Activated CD4-positive, CD25-positive, alpha-beta regulatory T cell treated with anti-CD3 and anti-CD28 coated beads, Interleukin-2, amount 50 U/mL, for 24 hours (primary cell): ENCODE measurements around the gene LDLRAD2.
"Not testable (repeated sequence)": the region's sequence is repeated elsewhere in the genome, so short reads cannot be mapped to it uniquely, and the experiment has no call there.

Experiments
- ATAC-seq, 2 donors: fragments of 150-1000 bp; cut with Tn5 transposase; one replicate each; pipeline ENCODE4 v1.10.0; 2021; ENCODE audit warnings: mild to moderate bottlenecking in 1 of 2, moderate library complexity in 1 of 2

The LDLRAD2 gene

DNA sequence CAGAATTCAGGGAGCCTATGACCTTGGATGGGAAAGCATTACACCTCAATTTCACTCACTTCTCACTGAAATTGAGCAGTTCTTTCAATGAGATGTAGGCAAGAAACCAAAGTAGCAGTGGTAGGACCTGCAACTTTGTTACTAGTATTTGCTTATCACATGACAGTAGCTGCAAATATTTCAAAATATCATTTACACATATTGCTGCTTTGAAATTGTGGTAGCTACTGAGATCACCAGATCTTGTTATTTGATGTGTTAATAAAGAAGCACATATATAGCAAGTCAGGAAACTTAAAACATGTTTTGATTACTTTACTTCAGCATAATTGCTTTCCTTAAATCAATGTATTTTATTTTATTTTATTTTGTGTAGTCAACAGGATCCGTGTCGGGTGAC, 12.9 kb downstream of the LDLRAD2 start:
- no peak for ATAC-seq

DNA sequence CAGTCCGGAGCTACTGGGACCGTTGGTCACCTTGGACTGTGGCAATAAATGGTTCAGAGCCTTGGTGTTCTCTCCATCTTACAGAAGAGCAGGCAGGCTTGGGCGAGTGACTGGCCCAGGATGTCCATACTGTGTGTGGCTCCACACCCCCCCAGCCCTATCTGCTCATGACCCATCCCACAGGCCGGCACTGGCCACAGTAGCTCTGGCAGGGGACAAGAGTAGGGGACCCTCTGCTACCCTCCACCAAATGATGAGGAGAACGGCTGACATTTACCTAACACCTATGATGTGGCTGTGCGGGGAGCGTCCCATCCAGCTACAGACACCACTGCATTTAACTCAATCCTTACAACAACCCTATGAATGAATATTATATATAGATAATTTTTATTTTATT, 13.3 kb downstream of the LDLRAD2 start:
- no peak for ATAC-seq

DNA sequence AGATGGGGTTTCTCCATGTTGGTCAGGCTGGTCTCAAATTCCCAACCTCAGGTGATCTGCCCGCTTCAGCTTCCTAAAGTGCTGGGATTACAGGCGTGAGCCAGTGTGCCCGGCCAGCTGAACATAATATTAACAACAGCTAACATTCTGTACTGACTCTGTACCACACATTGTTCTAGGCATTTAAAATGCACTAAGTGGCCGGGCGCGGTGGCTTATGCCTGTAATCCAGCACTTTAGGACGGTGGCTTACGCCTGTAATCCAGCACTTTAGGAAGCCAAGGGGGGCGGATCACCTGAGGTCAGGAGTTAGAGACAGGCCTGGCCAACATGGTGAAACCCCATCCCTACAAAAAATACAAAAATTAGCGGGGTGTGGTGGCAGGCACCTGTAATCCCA, 14.6 kb downstream of the LDLRAD2 start:
- ATAC-seq = not testable (repeated sequence)

DNA sequence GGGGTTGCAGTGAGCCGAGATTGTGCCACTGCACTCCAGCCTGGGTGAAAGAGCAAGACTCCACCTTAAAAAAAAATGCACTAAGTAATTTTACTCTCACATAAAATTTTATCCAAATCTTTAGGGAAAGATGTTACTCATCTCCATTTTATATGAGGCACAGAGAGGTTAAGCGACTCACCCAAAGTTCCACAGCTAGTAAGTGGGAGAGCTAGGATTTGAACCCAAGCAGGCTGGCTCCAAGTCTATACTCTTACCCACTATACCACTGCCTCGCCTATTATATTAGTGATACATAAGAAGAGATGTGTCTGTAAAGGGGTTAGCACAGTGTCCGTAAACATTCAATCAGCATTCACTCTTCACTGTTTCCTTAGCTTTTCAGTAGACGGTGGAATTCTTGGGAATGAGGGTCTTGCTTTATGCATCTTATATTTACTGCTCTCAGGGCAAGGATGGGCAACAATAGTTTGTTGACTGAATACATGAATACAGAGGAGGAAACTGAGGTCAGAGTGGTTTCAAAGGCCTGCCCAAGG, 15.1 kb downstream of the LDLRAD2 start:
- no peak for ATAC-seq

DNA sequence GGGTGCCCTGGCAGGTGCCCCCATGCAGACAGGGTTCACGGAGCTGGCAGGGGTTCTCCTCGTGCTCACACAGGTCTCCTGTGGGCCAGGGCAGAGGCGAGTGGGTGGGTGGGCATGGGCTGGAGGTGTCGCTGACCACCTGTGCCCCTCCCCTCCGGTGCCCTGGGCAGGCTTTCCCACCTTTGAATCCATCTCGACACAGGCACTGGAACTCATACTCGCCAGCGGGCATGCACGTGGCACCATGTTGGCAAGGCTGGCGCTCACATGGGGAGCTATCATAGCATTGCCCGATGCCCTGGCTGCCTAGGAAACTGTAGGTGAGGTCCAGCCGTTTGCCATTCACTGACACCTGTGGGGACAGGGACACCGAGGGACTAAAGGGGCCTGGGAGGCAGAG, 16.0 kb downstream of the LDLRAD2 start:
- no peak for ATAC-seq

DNA sequence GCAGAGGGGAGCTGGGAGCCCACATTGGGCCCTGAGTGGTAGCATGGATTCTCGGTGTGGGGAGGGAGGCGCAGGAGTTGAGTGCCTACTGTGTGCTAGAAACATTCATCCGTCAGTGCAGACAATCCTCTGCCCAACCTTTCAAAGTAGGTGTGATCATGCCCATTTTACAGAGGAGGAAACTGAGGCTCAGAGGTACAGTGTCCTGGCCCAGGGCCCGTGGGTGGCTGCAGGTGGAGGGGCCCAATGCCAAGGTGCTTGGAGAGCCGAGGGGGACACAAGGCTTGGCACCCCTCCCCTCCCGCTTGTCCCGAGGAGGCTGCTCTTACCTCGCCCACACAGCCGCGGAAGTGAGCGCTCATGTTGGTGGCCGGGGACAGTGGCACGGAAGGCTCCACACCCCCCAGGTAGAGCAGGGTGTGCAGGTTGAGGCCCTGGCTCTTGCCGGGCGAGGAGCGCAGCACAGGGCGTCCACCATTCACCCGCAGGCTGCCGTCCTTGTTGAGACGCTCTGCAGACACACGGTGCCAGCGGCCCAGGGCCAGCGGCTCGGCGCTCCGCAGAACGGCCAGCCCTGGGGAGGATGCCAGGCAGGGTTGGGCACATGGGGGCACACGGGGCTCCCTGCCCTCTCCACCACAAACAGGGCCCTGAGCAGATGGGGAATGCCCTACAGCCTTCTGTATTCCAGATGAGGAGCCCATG, 16.6 kb downstream of the LDLRAD2 start:
- no peak for ATAC-seq

DNA sequence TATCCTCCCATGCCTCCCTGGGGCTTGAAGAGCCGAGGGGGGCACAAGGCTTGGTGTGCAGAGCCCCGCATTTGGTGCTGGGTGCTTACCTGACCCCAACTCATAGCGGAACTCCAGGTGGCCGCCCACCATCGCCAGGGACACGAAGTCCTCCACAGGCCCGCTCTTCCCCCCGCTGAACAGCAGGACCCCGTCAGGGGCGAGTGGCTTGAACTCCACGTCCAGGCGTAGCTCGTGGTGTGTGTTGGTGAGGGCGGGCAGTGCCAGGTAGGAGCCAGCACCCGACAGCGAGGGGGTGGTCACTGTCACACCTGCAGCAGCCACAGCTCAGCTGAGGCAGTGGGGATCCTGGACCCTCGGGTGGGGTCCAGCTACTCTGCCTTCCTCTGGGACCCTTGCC, 17.2 kb downstream of the LDLRAD2 start:
- no peak for ATAC-seq

DNA sequence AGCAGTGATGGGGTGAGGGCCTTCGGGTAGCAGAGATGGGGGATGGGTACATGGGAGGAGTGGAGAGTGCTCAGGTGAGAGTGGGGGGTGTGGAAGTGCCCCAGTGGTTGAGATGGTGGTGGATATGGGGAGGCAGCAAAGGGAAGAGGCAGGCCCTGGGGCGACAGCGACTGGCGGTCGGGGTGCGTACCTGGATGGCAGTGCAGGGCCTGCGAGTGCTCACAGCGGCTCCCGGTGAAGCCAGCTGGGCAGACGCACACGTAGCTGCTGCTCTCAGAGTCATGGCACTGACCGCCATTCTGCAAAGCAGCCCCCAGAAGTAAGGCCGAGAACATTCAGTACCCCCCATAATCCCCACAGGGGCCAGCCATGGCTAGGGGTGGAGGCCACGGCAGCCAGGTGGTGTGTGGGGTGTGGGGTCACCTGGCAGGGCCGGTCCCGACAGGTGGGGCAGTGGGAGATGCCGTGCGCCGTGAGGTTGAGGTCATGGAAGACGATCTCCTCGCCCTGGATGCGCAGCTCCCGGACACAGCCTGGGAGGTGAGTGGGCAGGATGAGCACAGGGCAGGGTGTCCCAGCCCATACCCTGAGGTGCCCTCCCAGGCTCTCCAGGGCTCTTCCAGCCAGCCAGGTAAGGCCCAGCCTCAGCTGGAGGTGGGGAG, 18.9 kb downstream of the LDLRAD2 start:
- no peak for ATAC-seq

DNA sequence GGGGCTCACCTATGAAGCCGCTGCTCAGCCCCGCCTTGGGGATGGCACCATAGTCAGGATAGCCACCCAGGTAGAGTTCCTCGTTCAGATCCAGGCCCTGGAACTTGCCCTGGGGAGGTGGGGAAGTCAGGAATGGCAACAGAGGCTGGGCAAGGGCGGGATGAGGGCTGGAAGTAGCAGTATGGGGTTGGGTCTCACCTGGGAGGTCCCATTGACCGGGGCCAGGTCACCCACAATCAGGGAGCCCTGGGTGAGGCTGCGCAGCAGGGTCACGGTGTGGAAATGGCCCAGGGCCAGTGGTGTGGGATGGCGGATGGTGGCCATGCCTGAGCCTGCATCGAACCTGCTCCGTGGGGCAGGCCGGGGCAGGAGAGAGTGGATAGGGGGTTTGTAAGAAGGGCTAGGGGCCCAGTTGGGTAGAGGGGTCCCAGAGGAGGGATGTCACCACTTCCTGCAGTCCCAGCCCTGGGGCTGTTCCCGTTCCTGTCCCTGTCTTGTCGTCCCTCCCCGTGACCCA, 19.4 kb downstream of the LDLRAD2 start:
- ATAC-seq = no peak

DNA sequence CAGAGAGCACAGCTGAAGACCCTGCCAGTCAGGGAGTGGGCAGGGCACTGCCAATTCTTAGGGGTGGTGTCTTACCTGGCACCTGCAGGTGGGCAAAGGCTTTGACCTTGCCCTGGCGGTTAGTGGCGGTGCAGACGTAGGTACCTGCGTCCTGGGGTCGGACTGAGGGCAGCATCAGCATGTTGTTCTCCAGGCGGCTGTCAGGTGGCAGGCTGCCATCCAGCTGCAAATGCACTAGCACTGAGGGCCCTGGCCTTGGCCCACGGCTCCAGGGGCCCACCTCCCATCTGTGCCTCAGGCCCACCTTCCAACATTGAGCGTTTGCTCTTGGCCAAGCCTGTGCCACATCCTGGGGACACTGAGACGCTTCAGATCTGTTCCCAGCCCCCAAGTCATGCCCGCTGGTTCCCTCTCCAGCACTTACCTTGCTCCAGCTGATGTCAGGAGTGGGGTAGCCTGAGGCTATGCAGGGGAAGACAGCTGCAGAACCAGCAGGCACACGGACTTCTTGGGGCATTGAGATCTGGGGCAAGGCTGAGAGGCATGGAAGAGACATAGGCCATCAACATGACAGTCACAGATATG, 21.4 kb downstream of the LDLRAD2 start:
- no peak for ATAC-seq

DNA sequence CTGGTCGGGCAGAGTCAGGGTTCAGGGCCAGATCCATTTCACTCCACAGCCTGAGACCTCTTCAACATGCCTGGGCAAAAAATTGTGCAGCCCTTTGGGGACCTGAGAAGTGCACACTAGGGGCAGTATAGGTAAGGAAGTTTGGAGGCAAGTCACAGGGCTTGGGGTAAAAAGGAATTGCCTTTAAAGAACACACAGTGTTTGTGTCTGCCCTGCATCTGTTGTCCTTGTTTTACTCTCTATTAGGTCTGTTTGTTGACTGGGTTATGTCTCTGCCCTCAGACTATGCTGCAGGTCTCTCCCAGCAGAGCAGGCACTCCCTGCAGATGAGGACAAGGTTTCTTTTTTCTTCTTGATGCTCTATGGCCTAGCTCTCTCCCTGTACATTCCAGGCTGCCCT, 22.0 kb downstream of the LDLRAD2 start:
- no peak for ATAC-seq

DNA sequence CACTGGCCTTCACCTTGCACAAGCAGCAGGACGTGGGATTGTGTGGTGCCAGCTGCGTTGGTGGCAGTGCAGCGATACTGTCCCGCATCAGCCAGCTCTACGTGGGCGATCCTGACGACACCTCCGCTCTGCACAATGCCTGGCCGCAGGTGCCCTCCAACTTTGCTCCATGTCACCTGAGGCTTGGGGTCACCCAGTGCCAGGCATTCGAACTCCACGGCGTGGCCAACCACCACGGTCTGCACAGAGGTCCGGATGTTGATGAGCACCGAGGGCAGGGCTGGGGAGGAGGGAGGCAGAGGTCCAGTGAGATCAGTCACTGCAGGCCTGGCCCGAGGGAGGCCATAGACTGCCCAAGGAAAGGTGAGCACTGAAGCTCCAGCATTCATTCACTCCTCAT, 22.6 kb downstream of the LDLRAD2 start:
- ATAC-seq = no peak

DNA sequence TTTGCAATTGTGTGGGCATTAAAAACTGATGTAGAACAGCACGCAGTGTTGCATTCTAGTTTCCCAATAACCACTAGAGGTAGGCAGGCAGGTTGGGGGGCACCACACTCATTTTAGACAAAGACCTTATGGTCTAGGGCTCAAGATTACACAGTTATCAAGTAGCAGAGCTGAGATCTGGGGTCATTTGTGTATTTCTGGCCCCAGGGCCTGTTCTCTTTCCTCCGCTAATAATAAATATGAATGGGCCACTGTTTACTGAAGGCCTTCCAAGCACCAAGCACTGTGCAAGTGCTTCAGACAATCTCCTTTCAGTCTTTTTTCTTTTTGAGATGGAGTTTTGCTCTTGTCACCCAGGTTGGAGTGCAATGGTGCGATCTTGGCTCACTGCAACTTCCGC, 23.9 kb downstream of the LDLRAD2 start:
- no peak for ATAC-seq

DNA sequence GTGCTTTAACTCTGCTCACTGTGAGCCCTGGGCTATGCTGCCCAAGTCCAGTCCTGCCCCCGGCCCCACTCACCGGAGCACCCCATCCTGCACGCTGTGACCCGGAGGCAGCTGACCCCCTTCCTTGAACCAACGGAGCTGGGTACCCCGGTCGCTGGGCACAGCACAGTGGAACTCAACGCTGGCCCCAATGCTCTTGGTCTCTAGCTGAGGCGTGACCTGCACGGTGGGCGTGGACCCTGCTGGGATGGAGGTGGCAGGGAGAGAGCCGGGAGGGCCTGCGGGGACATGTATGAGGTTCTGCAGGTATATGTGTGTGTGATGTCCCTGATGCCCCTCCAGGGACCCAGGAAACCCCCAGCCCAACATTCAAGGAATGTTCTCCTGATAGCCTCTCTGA, 24.7 kb downstream of the LDLRAD2 start:
- no peak for ATAC-seq

DNA sequence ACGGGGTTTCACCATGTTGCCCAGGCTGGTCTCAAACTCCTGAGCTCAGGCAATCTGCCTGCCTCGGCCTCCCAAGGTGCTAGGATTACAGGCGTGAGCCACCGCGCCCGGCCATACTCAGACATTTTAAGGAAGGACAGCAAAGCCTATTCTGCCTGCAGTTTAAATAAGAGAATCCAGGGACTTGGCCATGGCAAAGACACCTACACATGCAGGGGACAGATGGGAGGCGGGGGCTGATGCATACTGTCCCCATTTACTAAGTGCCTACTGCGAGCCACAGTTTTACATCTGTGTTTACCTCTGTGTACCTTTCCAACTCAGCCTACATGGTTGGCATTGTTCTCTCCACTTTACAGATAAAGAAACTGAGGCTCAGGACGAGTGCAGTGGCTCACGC, 25.4 kb downstream of the LDLRAD2 start:
- ATAC-seq = no peak

DNA sequence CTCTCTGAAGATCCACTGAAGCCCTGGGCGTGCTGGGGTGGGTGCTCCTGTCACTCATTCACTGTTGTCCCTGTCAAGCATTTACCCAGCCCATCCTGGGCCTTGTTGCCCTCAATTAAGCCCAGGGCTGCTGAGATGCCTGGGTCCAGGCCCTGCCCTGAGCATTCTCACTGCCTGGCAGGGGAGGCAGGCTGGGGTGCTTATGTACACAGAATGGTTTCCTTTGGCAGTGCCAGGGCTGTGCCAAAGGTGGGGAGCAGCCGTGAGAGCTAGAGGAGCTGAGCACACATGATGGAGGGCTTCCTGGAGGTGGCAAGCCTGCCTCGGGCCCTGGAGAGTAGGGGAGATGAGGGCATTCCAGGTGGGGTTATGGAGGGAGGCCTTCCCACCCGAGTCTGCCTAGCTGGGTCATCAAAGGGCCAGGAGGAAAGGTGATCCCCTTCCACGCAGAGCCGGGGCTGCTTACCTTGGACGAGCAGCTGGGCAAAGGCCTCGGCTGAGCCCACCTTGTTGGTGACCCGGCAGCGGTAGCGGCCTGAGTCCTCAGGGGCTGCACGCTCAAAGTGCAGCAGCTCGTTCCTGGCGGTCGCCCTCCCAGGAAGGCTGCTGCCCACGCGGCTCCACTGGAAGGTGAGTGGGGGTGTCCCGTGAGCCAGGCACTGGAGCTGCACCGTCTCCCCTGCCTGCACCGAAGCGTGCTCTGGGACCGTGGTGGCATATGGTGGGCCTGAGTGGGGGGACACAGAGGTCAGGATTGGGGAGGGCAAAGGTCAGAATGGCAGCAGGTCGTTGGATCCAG, 26.5 kb downstream of the LDLRAD2 start:
- ATAC-seq = no peak

DNA sequence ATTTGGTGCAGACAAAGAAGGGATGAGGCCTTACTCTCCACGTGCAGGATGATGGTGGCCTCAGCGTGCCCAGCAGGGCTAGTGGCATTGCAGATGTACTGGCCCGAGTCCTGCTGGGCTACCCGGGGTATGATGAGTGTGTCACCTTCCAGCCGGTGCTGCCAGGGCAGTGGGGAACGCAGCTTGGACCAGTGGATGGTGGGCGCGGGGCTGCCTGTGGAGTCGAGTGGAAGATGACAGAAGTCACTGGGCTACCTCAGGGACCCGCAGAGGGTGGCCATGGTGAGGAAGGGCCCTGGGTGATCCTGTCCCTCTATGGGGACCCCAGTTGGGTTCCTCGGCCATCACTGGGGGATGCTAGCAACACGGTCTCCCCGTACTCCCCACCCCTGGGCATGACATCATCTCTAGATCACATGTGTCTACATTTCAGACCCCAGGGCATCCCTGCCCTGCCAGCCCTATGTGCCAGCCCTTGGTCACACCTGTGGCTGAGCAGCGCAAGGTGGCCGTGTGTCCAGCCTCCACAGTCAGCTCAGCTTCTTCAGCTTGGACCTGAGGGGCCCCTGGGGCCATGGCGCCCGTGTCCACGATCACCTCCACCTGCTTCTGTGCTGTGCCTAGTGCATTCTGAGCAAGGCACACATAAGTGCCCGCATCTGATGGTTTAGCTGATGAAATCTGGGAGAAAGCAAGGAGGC, 27.4 kb downstream of the LDLRAD2 start:
- ATAC-seq = no peak

DNA sequence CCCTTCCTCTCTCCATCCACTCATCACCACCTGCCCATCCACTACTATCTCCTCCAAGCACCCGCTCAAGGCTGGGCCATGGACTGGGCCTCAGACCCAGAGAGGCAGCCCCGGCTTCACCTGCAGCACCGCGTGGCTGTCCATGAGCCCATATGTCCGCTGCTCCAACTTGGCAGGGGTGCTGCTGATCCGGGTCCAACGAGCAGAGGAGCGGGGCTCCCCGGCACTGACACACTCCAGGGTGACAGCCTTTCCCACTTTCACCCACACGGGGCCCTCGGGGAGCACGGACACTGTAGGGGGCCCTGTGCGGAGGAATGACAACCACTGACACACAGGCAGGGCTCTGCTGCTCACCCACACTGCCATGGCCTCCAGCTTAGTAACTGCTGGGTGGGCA, 28.9 kb downstream of the LDLRAD2 start:
- ATAC-seq = peak in 1 of 2 donors; percentile 17

DNA sequence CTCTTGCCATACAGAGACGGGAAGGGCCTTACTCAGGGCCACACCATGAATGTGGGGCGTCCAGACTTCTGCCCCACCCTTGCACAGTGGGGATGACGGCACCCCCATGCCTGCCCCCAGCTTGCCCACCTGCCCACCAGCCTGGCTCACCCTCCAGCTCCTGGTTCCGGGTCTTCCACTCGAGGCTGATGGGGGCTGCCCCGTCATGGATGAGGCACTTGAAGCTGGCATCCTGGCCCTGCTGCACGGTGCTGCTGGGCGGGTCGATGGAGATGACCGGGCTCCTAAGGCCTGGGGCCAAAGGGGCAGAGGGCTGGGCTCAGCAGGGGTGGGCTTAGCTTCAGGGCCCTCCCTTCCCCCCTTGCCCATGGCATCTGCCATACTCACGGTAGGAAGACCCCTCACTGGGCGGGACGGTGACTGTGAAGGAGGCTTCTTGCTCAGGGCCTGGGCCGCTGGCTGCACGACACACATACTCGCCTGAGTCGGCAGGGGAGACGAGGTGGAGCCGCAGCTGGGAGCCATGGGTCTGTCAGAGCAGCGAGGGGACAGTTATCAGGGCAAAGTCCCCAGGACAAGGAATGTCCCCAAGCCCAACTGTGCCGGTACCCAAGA, 29.9 kb downstream of the LDLRAD2 start:
- ATAC-seq = no peak

DNA sequence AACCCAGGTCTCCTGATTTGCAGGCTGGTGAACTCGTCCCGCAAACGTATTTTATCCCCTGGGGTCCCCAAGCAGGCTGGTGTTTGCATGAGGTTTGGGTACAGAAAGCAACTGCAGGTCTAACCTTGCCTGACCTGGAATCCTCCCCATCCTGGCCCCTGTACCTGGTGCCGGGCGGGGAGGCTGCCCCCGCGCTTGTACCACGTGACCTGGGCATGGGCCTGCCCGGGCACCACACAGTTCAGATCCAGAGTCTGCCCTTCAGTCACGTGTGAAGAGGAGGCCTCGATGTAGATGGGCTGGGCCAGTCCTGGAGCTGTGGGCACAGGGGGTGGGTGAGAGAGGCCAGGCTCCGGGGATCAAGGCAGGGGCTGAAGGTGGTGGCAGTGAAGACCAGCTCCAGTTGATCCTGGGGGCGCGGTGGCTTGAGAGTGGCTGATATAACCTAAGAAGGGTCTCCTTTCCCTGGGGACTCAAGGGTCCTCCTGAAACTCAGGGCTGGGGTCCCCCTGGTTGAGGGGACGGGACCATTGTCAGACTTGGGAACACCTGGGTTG, 30.6 kb downstream of the LDLRAD2 start:
- no peak for ATAC-seq

DNA sequence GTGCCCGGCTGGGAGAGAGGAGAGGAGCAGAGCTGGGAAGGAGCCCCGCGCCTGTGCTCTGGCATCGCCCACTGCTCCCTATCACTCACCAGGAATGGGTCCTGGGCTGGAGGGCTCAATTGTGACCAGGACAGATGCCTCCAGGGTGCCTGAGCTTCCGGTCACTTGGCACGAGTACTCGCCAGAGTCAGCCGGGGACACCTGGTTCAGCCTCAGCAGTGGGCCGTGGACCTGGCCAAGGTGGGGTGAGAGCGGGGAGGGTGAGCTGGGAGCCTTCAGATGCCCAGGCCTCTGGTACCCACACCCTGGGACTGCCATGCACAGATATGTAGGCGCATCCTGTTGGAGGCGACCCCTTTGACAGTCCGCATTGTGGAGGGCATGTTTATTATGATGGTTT, 31.1 kb downstream of the LDLRAD2 start:
- no peak for ATAC-seq

DNA sequence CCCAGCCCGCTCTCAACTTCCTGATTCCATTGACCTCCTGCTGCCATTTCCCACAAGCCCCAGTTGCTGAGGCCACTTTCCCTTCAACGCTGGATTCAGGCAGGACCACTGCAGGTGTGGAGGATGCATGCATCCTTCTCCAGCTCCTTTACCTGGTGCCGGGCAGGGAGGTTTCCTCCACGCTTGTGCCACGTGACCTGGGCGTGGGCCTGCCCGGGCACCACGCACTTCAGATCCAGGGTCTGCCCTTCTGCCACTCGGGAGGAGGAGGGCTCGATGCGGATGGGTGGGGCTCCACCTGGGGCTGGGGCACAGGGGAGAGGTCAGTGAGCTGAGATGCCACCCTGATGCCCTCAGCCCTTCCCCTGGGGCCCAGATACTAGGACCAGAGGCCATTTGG, 31.9 kb downstream of the LDLRAD2 start:
- ATAC-seq = no peak
